K562 (cell line): ENCODE measurements around the gene PREX1. TPM values are rescaled to one million over a fixed set of nuclear protein-coding genes. Genes with fewer than 3 reads are reported as not detected.

ENCODE experiments used
- ATAC-seq: fragments of 200-7000 bp; cut with Tn5 transposase; 3 replicates; pipeline ENCODE4 v1.9.1; 2020; ENCODE audit warnings: moderate library complexity
- BruUV-seq: library from RNA; stranded (reverse); fragments of 400-500 nt; replicated peaks from 2 replicates; lab custom pipeline; 2021; lab: Mats Ljungman, UMichigan
- CTCF ChIA-PET: fragments of 300-600 bp; formaldehyde crosslinking; extraction: SDS; loops from one replicate; lab custom pipeline; 2021; ENCODE audit warnings: low intra/inter-chr PET ratio; lab: Yijun Ruan, JAX
- POLR2A ChIA-PET: fragments of 300-600, 350-650 bp; sonication (Branson Sonifier 250); formaldehyde crosslinking; extraction: SDS; loops from one replicate; lab custom pipeline; 2021; ENCODE audit warnings: antibody characterized with exemption, inconsistent platforms; lab: Yijun Ruan, JAX
- DNase-seq, 4 experiments: peaks; one replicate each; pipeline versions ENCODE4 v3.0.0 to v3.0.0-alpha.2; 2011 to 2018; ENCODE audit warnings: low spot score in 3 of 4, mixed read lengths in 3 of 4; ENCODE audit errors: extremely low read depth in 1 of 4
- FAIRE-seq: peaks from 2 replicates; lab custom pipeline; 2011; peaks lifted over from hg19 to GRCh38; lab: Jason Lieb, UNC
- H2AFZ ChIP-seq: 2 replicates; pipeline ENCODE4 v1.6.0; 2011; ENCODE audit warnings: low read depth, low read length, control low read depth, inconsistent platforms
- H3K27ac ChIP-seq: fragments of 200-600 bp; 3 replicates; pipeline ENCODE4 v1.8.0; 2011; ENCODE audit warnings: low read depth, mild to moderate bottlenecking, control low read depth, inconsistent platforms, low read length, moderate library complexity, mixed read lengths; ENCODE audit errors: extremely low read depth
- H3K27me3 ChIP-seq, 2 experiments: fragments of 300-600 bp in 1 of 2; 2 replicates in 1 of 2; 3 replicates in 1 of 2; pipeline versions ENCODE4 v1.6.0 to v1.8.0; 2011; ENCODE audit warnings: inconsistent platforms in 2 of 2, low read length in 2 of 2, mild to moderate bottlenecking in 1 of 2, mixed read lengths in 1 of 2, moderate library complexity in 1 of 2; ENCODE audit not compliant: control insufficient read depth in 2 of 2, insufficient read depth in 2 of 2
- H3K36me3 ChIP-seq: fragments of 300-600 bp; 3 replicates; pipeline ENCODE4 v1.8.0; 2011; ENCODE audit warnings: mild to moderate bottlenecking, low read length, inconsistent platforms; ENCODE audit not compliant: control insufficient read depth, insufficient read depth
- H3K4me1 ChIP-seq, 2 experiments: fragments of 200-600 bp in 1 of 2; replicated peaks in 1 of 2; 2 replicates in 1 of 2; 3 replicates in 1 of 2; pipeline versions ENCODE4 v1.5.1 to v1.8.0; 2011; ENCODE audit warnings: inconsistent platforms in 2 of 2, low read length in 2 of 2, mild to moderate bottlenecking in 1 of 2, mixed read lengths in 1 of 2, moderate library complexity in 1 of 2; ENCODE audit not compliant: control insufficient read depth in 2 of 2, insufficient read depth in 2 of 2
- H3K4me2 ChIP-seq: 2 replicates; pipeline ENCODE4 v1.6.1; 2011; ENCODE audit warnings: low read length, control low read depth, inconsistent platforms, mixed read lengths; ENCODE audit not compliant: insufficient read depth
- H3K4me3 ChIP-seq: fragments of 200-600 bp; sonication (generic), shearing (Covaris generic); 2 replicates; pipeline ENCODE4 v1.5.1; 2016; ENCODE audit warnings: control low read depth, inconsistent platforms
- H3K79me2 ChIP-seq: fragments of 200-600 bp; 3 replicates; pipeline ENCODE4 v1.8.0; 2011; ENCODE audit warnings: low read length, inconsistent platforms; ENCODE audit not compliant: control insufficient read depth, insufficient read depth
- H3K9ac ChIP-seq, 2 experiments: 2 replicates each; pipeline versions ENCODE4 v1.6.0 to v1.6.1; 2011; ENCODE audit warnings: low read depth in 2 of 2, low read length in 2 of 2, control low read depth in 1 of 2, inconsistent platforms in 1 of 2, mild to moderate bottlenecking in 1 of 2, mixed read lengths in 1 of 2; ENCODE audit not compliant: insufficient read depth in 1 of 2
- H3K9me1 ChIP-seq: one replicate; pipeline ENCODE4 v1.6.0; 2011; ENCODE audit warnings: inconsistent platforms, mild to moderate bottlenecking, low read length, moderate library complexity; ENCODE audit not compliant: control insufficient read depth, insufficient read depth
- H3K9me3 ChIP-seq: replicated peaks from 2 replicates; pipeline ENCODE4 v1.5.1; 2011; ENCODE audit warnings: low read depth, low read length, inconsistent platforms; ENCODE audit not compliant: control insufficient read depth, insufficient read depth
- H4K20me1 ChIP-seq: replicated peaks from 2 replicates; pipeline ENCODE4 v1.6.1; 2011; ENCODE audit warnings: low read length, inconsistent platforms, mixed read lengths; ENCODE audit not compliant: control insufficient read depth, insufficient read depth
- ATF2 ChIP-seq: sonication (generic); formaldehyde crosslinking; IDR thresholded peaks from 2 replicates; pipeline ENCODE4 v1.8.1; 2022; ENCODE audit warnings: missing genetic modification reagents
- CHCHD3 ChIP-seq: fragments of 250-450 bp; sonication (Bioruptor Pico); IDR thresholded peaks from 2 replicates; pipeline ENCODE4 v2.1.2; 2022; ENCODE audit warnings: mild to moderate bottlenecking
- CHD1 ChIP-seq: fragments of 200-600 bp; sonication (generic); IDR thresholded peaks from one replicate; pipeline ENCODE4 v1.6.1; 2012; ENCODE audit warnings: mild to moderate bottlenecking, moderate library complexity, low read length, inconsistent platforms
- DPF2 ChIP-seq: fragments of 450-650 bp; IDR thresholded peaks from 2 replicates; pipeline ENCODE4 v1.6.1; 2016
- FOXJ2 ChIP-seq: fragments of 200-800 bp; sonication (Bioruptor generic); IDR thresholded peaks from 2 replicates; pipeline ENCODE4 v1.6.1; 2016; ENCODE audit warnings: missing genetic modification characterization, missing compliant biosample characterization
- HCFC1 ChIP-seq: IDR thresholded peaks from 2 replicates; pipeline ENCODE4 v1.6.1; 2012; ENCODE audit warnings: low read depth, low read length, improper control_type of control experiment
- HMG20A ChIP-seq: fragments of 450-650 bp; formaldehyde crosslinking; conservative IDR thresholded peaks from 2 replicates; pipeline ENCODE4 v1.4.0; 2020; ENCODE audit warnings: mild to moderate bottlenecking, mixed read lengths
- HMG20B ChIP-seq: fragments of 250-450 bp; sonication (Bioruptor Pico); IDR thresholded peaks from 2 replicates; pipeline ENCODE4 v1.5.0; 2021; ENCODE audit warnings: mild to moderate bottlenecking
- KLF13 ChIP-seq: fragments of 450-650 bp; IDR thresholded peaks from 2 replicates; pipeline ENCODE4 v1.6.1; 2016; ENCODE audit warnings: missing genetic modification characterization, low read depth, mild to moderate bottlenecking, missing compliant biosample characterization, moderate library complexity, borderline replicate concordance
- NUFIP1 ChIP-seq: fragments of 450-650 bp; IDR thresholded peaks from 2 replicates; pipeline ENCODE4 v1.6.1; 2018; ENCODE audit not compliant: partially characterized antibody
- OTX1 ChIP-seq: fragments of 450-650 bp; formaldehyde crosslinking; IDR thresholded peaks from 2 replicates; pipeline ENCODE4 v1.4.0; 2022; ENCODE audit warnings: mild to moderate bottlenecking
- PRMT5 ChIP-seq: sonication (generic); formaldehyde crosslinking; IDR thresholded peaks from 2 replicates; pipeline ENCODE4 v1.5.0; 2020; ENCODE audit warnings: missing genetic modification reagents
- RNF219 ChIP-seq: fragments of 250-450 bp; sonication (Bioruptor Pico); IDR thresholded peaks from 2 replicates; pipeline ENCODE4 v1.5.0; 2022; ENCODE audit warnings: mild to moderate bottlenecking
- SRSF3 ChIP-seq: fragments of 200-400 bp; formaldehyde crosslinking; IDR thresholded peaks from 2 replicates; pipeline ENCODE4 v1.6.1; 2016; ENCODE audit warnings: mild to moderate bottlenecking, low read length, moderate library complexity; ENCODE audit not compliant: insufficient read depth
- STAG1 ChIP-seq: sonication (generic); formaldehyde crosslinking; IDR thresholded peaks from 2 replicates; pipeline ENCODE4 v1.5.0; 2020; ENCODE audit warnings: missing genetic modification reagents, borderline replicate concordance
- ZNF24 ChIP-seq: fragments of 450-650 bp; IDR thresholded peaks from 2 replicates; pipeline ENCODE4 v1.6.1; 2016
- ZNF707 ChIP-seq: fragments of 250-450 bp; sonication (Bioruptor Pico); conservative IDR thresholded peaks from 2 replicates; pipeline ENCODE4 v1.8.0; 2022; ENCODE audit warnings: inconsistent platforms, mild to moderate bottlenecking, moderate library complexity
- WGBS: fragments of 100-300 bp; shearing (Covaris generic); methylation state at CpG from one replicate; pipeline ENCODE4 v1.1.6; 2016; ENCODE audit warnings: low coverage, mixed read lengths; ENCODE audit not compliant: insufficient coverage; ENCODE audit errors: missing lambda C conversion rate; 5-methylcytosine and 5-hydroxymethylcytosine counted together
- in situ Hi-C: fragments of 300-500 bp; cut with MboI; formaldehyde crosslinking; loops from 4 replicates; pipeline ENCODE4 v1.15.0; 2018; ENCODE audit warnings: inconsistent platforms, mixed read lengths
- intact Hi-C: fragments of 100-400 bp; cut with micrococcal nuclease; formaldehyde crosslinking; loops from 2 replicates; pipeline ENCODE4 v1.14.2; 2022
- polyA plus RNA-seq, 8 experiments: library from polyadenylated mRNA; depleted of rRNA in 4 of 8; stranded (reverse) in 5 of 8; unstranded in 3 of 8; fragments of >200 nt; fragmentation: Nextera tagmentation in 2 of 8; fragmentation: Illumina TruSeq in 1 of 8; extraction: Ambion mirVana in 2 of 8; extraction: Trizol in 1 of 8; gene quantifications; 2 replicates each; pipeline versions ENCODE4 v1.2.1 to v1.2.3, GENCODE V29; 2011 to 2014; ENCODE audit warnings: inconsistent platforms in 1 of 8, missing spikeins in 1 of 8
- total RNA-seq, 7 experiments: library from RNA; depleted of rRNA in 6 of 7; stranded (reverse); fragments of >200 nt in 6 of 7; fragmentation: Illumina TruSeq in 2 of 7; extraction: Trizol in 2 of 7; gene quantifications; 2 replicates each; pipeline versions ENCODE4 v1.2.1 to v1.2.3, GENCODE V29; 2011 to 2021; ENCODE audit warnings: low replicate concordance in 1 of 7

The PREX1 gene
- total and polyA plus RNA-seq, 9 of the 15 experiments (the other 6 are each of a cell fraction or from before 2014, with no cell fraction given): 0.37 to 10.4 (median 4.8) TPM

GRCh38 chr20:48791666-48792071 lies 36.1 kb downstream of the PREX1 start:
- no peaks in the 10 kb centered on the region for H3K36me3 ChIP-seq
- H3K27ac ChIP-seq: no peak overlapping the region
- no peaks in the 10 kb centered on the region for H3K79me2 ChIP-seq
- H3K9me3 ChIP-seq: no peaks in the 10 kb centered on the region
- WGBS: 32% methylated on average over 6 of the region's 6 CpGs
- H3K4me2 ChIP-seq: no peak overlapping the region
- peaks cover 0 to 10% of the 10 kb centered on the region in 2 experiments; a peak in 1 of 5 replicates for H3K27me3 ChIP-seq
- in situ Hi-C loops: no loop called here
- no peak for ATAC-seq
- CTCF ChIA-PET: no interaction called here
- H2AFZ ChIP-seq: no peak overlapping the region
- no peaks in the 10 kb centered on the region for H3K9me1 ChIP-seq
- H4K20me1 ChIP-seq: peaks cover 5% of the 10 kb centered on the region; the same call in 1 of the 2 replicates
- no TSS peak for BruUV-seq
- no peak for DNase-seq
- H3K9ac ChIP-seq: no peak overlapping the region
- intact Hi-C loops: no loop called here
- no peak overlapping the region for H3K4me3 ChIP-seq
- TF ChIP-seq ZNF24: no peak
- TF ChIP-seq KLF13 (tag): no peak
- TF ChIP-seq FOXJ2 (tag): no peak
- no peak for TF ChIP-seq RNF219 (CRISPR knock-in tag)
- TF ChIP-seq CHD1: no peak
- no peak for TF ChIP-seq HCFC1
- TF ChIP-seq ATF2 (CRISPR knock-in tag): no peak
- TF ChIP-seq HMG20B (CRISPR knock-in tag): no peak
- no peak for TF ChIP-seq DPF2
- TF ChIP-seq OTX1 (CRISPR knock-in tag): no peak
- no peak for TF ChIP-seq SRSF3
- no peak for TF ChIP-seq CHCHD3 (CRISPR knock-in tag)
- TF ChIP-seq HMG20A (CRISPR knock-in tag): no peak
- no peak for TF ChIP-seq ZNF707 (CRISPR knock-in tag)
- no peak for TF ChIP-seq STAG1 (CRISPR knock-in tag)
- TF ChIP-seq NUFIP1: no peak
- no peak for TF ChIP-seq PRMT5
- POLR2A ChIA-PET: no interaction called here
- peaks cover 9% of the 10 kb centered on the region in 2 experiments; a peak in 4 of 5 replicates for H3K4me1 ChIP-seq
- no peak for FAIRE-seq
